NCI-H510A (cell line): ENCODE data around the gene CDK5.
A peak's percentile ranks its signal among the peaks of the same experiment; 100 is the strongest.

ENCODE experiments used
- DNase-seq: peaks from one replicate; lab custom pipeline; 2025; lab: John Stamatoyannopoulos, UW

The CDK5 gene

DNA sequence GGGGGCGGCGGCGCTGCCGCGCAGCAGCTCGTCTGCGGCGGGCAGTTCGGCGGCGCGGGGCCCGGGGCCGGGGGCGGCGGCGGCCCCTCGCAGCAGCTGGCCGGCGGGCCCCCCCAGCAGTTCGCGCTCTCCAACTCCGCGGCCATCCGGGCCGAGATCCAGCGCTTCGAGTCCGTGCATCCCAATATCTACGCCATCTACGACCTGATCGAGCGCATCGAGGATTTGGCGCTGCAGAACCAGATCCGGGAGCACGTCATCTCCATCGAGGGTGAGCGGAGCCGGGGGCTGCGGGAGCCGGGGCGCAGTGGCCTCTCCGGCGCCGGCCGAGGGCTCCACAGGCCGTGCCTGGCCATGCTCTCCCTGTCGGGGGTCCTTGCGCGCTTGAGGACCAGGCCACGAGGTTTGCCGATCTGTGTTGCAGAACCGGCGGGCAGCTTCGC lies 29.1 kb upstream of the CDK5 start:
- DNase-seq, result no peak

DNA sequence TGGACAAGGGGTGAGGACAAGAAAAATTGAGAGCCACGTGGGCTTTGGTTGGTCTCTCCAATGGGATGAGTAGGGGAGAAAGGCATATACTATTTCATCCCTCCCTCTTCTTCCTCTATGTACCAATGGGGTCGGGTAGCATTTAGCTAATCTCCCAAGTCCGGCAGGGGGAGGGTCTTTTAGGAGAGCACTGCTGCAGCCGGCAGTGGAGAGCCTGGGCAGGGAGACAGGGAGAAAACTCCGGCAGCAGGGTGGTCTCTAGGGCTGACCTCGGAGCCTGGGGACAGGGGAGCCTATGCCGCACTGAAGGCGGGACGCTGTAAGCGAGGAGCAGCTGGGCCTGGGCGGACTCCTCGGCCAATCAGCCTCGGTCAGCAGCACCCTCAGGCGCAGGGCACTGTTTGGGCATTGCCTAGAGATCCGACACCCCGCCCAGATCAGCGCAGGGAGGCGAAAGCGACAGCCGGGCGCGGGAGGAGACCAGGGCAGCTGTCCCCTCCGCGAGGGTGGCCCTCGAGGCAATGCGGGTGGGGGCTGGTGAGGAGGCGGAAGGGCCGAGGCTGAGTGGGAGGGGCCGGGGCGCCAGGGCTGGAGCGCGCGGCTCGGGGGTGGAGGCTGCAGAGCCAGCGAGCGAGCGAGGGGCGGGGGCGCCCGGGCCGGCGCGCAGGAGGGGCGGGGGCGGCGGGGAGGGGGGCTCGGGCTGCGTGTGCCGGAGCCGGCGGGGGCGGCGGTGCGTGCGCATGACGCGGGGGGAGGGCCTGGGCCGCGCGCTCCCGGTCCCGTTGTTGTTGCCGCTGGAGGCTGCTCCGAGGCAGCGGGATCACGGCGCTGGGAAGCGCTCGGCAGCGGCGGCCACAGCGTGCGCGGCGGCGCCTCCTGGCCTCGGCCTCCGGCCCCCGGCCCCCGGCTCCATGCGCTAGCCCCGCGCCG lies 28.3 kb upstream of the CDK5 start, which contains the start of gene AGAP3:
AGAP3 (plus strand) TSS at position 785 of the 930 bp plus-strand sequence. CDS start 267 bp downstream, outside the sequence.
- peak; percentile 84 for DNase-seq

DNA sequence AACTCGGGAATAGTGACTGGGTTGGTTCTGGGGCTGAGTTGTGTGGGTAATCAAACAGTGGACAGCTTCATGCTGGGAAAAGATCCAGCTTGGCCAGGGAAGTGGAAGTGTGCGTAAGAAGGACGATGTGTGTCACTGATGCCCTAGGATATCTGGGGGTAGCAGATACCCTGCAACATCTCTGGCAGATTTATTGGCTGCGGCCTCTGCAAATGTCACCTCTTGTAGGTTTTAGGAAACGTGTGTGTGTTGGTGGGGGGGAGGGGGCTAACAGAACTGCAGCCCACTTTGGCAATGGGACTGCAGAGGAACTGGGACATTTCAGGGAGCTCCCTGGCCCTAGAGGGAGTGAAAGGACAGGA lies 27.6 kb upstream of the CDK5 start:
- no peak for DNase-seq

DNA sequence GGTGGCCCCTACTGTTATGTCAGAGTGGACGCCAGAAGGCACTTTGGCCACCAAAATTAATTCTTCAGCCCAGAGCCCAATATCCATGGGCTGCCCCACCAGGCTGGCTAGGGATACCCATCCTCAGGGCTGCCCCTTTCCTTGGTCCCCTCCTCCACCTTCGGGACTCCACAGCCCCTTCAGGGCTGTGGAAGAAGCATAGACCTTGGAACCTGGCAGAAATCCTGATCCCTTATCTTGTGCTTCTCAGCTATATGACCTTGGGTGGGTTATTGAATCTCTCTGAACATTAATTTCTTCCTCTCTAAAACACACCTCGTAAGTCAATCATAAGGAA lies 26.1 kb upstream of the CDK5 start:
- no peak for DNase-seq

DNA sequence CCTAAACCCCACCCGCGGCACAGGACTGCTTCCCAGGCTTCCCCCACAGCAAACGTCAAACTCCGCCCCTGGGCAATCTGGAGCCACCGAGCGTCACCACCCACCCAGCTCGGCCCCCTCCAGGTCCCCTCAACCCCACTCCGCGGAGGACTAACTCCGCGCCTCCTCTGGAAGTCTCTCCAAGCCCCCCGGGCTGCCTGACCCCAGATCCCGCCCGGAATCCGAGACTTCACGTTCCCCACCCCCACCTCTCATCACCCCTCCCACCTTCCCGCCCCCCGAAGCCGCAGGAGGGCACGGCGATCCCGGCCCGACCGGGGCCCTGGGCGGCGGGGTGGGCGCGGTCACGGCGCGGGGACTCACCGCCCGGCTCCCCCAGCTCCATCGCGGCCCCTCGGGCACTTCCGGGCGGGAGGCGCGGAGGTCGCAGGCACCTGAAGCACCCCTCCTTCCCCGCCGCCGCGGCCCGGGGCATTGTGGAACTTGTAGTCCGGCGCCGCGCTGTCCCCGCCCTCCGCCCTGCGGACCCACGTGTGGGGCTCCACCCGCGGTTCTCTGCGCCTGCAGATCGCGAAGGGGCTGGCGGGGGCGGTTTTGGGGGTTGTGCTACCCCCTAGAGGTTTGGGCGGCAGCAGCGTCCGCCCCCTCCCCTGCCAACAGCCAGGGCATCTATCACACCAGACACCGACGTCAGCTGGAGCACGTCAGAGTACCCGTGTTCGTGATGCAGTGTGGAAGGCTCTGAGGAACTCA lies 25.6 kb upstream of the CDK5 start, which contains the start of gene TMUB1:
TMUB1 (minus strand) TSS at position 423 of the 753 bp plus-strand sequence. CDS start 930 bp downstream, outside the sequence.
- DNase-seq, result no peak

DNA sequence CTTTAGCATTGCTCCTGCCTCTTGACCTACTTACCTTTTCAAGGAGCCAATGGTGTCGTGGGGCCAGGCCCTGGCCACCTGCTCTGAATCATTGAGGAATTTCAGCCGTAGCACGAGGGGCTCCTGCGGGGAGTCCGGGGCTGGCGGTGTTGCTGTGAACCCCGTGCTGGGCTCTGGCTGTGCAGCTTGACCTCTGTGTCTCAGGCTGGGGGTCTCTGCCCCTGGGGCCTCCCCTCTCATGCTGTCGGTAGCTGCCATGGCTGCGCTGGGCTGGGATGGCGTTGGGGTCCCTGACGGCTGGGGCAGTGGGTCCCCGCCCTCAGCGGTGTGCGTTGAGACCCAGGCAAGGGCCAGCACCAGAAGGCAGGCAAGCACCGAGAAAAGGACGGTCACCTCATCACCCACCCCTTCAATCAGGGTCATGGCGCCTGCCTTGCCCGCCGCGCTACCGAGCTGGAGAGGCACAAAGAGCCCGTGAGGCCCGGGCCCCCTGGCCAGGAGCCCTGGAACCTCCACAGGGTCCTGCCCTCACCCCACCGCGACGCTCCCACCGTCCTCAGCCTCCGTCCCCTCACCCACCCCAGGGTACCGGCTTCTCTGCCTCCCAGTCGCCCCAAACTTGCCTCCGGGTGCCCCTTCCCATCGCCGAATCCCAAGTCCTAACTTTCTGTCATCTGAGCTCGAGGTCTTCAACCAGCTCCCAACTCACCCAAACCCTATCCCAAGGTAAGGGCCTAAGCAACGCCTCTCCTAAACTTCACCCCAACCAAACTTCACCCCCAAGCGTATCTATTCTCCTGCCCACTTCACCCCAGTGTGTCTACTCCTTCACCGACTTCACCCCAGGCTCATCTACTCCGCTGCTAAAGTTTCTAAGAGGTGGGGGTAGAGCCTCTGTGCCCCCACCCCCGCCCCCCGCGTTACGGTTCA lies 24.7 kb upstream of the CDK5 start:
- no peak for DNase-seq

DNA sequence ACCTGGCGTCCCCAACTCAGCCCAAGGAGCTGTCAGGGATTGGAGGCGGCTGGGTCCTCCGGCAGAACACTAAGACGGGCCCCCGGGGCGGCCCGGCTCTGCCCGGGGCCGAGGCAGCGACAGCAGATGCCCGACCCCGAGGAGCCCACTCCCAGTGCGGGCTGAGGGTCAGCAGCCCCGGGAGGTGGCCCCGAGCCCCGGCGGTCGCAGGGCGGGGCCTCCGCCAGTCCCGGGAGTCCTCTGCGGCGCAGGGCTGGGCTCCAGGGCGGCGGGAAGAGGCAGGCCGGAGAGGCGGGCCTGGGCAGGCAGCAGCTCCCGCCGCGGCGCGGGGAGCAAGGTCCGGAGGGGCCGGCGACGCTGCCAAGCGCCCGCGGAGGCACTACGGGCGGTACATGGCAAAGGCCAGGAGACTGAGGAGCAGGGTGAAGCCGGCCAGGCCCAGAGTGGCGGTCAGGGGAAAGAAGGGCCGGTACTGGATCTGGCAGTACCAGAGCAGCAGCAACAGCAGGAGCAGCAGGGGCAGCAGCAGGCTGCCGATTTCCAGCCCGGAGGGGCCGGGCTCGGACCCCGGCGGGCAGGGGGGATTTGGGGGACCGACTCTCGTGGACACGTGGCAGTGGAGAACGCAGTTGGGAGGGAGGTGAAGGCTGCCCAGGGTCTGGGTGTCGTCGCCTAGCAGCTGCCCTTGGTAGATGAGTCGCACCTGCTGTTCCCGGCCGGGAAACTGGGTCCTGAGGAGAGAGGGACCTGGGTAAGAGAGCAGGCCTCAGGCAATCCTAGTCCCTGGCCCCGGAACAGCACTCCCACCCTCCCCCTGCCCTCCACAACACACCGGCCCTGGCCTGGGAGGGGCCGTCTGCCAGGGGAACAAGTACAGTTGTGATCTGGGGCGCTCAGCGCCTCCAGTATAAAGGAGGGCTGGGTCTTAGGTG lies 23.7 kb upstream of the CDK5 start:
- DNase-seq, result no peak

DNA sequence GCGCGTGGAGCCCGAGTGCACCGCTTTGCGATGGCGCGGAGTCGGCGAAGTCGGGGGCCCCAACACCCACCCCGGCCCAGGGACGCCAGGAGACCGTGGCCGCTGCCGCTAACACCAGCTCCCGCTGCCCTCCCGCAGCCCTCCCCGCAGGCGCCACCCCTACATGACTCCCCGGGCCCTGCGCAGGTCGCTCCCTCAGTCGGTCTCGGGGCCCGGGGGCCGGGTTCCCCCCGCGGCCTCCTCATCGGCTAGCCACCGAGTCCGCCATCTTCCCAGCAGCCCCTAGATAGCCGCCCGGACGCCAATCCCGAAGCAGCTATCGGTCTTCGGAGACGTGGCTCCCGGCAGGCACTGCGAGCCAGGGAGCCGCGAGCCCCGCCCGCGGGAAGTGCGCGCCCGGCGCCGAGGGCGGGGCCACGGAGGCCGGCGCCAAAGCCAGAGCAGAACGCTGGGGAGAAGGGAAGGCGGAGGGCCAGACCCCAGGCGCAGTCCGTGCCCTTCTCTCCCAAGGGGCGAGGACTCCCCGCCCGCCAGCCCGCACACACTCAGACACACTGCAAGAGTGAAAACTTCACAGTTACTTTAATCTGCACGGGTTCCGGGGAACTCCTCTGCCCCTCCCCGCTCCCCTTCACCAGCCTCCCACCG lies 22.9 kb upstream of the CDK5 start, which contains the start of gene FASTK:
FASTK (minus strand) TSS at position 288 of the 648 bp plus-strand sequence; CDS start at position 245, 43 bp downstream.
- peak; percentile 67 for DNase-seq

DNA sequence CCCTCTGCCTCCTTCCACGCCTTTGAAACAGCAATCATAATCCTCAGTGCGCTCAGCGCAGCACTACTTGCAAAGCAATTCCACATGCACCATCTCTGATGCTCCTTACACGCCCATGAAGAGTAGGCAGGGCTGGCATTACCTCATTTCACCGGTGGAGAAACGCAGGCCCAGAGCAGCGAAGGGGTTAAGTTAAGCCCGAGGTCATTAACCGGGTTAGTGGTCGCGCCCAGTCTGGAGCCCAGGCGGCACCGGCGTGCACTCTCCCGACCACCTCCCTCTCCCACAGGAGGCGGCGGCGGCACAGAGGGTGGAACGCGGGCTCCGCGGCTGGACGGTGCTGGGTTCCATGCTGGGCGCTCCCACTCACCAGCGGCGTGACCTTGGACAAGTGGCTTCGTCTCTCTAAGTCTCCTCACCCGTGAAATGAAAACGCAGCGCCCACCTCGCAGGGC lies 22.4 kb upstream of the CDK5 start:
- no peak for DNase-seq

DNA sequence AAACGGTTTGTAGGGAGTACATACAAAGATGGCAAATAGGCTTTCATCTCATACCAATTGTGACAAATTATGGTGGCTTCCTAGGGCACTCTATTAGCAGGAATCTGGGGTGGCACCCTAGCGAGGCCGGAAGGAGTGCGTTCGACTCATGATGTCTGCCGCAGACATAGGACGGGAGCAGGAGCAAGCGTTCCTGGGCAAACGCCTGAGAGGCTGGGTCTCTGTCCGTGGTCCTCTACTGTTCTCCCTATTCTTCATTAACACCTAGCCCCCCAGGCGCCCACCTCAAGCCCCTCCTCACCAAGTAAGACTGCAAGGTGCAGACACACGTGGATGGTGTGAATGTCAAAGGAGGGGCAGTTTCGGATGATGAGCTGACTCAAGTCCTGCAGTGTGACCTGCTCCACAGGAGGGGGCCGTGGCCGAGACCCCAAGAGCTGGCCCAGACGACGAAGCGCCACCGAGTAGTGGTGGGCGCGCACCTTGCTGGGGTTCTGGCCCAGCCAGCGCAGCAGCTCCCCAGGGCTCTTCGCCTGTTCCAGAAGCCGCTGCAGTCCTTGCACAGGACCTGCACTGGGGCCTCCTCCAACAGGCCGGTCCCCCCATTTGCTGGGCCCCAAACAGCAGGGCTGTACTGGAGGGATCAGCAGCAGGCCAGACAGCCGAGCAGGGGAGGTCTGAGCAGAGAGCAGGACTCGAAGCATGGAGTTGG lies 21.7 kb upstream of the CDK5 start:
- DNase-seq, result no peak

DNA sequence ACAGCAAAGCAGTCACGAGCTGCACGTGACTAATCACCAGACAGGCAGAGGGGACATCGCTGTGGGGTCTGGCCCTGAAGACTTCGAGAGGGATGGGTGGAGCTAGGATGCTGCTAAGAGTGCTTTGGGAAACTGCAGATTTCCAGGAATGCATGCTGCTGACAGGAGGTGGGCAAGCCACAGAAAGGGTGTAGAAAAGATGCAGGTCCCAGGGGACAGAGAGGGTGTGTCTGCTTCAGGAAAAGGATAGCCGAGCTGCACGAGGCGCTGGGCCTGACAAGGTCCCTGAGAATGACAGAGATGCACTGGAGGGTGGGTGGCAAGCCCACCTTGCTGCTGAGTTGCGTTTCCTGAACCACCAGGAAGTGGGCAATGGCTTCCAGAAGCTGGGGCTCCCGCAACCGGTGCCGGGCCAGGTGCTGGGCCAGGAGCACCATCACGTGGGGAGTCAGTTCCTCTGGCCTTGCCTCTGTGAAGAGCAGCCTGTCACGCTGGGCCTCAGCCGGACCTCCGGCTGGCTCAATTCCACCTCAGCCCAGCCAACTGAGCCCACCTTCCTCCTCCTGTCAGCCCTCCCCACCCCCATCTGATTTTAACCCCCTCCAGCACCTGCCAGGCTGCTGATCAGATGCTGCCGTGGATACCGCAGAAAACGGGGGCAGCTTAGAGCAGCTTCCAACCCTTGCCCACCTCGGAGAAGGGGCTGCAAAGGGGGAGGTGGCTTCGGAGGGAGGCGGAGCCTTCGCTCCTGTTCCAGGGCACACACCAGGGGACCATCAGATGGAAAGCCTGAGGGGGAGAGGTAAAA lies 20.7 kb upstream of the CDK5 start:
- no peak for DNase-seq

DNA sequence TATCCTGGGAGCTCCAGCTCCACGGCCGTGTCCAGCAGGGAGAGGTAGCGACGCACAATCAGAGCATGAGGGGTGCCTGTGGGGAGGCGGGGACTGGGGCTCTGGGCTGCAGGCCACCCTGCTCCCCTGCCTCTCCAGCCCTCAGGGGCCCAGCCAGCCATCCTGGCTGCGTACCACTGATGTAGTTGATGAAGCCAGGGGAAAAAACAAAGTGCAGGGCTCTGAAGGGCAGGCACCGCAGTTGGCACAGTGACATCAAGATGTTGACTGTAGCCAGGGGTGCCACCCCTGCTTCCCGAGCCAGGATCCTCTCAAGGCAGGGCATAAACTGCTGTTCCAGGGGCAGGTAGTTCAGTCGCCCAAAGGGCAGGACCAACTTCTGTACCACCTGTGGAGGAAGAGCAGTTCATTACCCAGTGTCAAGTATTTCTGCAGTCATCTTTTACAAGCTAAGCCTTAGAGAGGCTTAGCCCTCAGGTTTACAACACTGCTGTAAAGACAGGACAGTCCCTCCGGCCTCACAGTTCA lies 20.1 kb upstream of the CDK5 start:
- no peak for DNase-seq

DNA sequence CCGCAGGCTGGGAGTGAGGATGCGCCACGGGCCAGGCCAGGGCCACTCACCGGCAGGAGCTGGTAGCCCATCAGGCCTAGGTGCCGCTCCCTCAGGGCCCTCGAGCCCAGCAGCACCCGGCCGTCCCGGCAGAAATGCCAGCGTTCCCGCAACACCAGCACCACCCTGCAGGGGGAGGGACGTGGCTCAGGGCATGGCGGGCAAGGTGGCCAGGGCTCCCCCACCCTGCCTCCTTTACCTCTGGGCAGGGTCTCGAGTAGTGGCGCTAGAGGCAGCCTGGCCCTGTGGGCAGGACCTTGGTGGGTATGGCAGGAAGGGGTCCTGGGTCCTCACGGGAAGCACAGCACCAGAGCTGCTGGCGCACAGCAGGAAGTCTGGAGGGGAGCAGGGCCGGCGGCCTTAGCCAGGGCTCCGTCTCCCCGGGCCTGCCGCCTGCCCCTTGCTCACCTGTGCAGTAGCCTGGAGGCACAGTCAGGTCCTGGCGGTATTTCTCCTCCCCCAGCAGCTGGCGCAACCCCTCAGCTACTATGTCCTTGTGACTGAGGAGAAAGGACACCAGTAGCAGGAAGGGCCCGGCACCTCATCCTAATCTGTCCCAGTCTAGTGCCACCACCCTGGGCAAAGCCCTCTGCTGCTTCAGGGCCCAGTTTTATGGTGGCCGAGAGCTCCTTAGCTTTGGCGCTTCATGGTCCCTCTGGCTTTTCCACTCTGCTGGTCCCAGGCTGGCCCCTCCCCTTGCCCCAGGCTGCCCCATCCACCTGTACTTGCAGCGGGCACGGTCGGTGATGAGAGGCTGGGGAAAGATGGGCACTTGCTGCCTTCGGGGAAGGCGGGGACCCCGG lies 19.4 kb upstream of the CDK5 start:
- no peak for DNase-seq

DNA sequence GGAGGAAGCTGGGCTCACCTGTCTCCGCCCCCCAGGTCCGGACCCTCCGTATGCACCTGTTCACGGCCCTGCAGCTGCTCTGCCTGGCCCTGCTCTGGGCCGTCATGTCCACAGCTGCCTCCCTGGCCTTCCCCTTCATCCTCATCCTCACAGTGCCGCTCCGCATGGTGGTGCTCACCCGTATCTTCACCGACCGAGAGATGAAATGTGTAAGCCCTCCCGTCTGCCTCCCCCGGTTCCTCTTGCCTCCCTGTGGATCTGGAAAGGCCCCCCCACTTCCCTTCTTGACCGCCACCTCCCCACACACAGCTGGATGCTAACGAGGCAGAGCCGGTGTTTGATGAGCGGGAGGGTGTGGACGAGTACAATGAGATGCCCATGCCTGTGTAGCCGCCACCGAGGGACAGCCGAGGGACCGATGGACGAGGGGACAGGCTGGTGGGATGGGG lies 18.3 kb upstream of the CDK5 start:
- no peak for DNase-seq

DNA sequence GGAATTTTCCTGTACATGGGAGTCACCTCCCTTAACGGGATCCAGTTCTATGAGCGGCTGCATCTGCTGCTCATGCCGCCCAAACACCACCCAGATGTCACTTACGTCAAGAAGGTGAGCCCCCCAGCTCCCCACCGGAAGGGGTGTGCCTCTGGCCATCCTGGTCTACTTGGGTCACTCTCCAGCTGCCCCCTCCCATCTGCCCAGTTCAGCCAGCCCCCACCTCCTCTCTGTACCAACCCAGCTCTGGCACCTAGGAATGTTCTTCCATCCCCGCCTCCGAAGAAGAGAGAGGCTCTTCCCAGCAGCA lies 17.9 kb upstream of the CDK5 start:
- no peak for DNase-seq

DNA sequence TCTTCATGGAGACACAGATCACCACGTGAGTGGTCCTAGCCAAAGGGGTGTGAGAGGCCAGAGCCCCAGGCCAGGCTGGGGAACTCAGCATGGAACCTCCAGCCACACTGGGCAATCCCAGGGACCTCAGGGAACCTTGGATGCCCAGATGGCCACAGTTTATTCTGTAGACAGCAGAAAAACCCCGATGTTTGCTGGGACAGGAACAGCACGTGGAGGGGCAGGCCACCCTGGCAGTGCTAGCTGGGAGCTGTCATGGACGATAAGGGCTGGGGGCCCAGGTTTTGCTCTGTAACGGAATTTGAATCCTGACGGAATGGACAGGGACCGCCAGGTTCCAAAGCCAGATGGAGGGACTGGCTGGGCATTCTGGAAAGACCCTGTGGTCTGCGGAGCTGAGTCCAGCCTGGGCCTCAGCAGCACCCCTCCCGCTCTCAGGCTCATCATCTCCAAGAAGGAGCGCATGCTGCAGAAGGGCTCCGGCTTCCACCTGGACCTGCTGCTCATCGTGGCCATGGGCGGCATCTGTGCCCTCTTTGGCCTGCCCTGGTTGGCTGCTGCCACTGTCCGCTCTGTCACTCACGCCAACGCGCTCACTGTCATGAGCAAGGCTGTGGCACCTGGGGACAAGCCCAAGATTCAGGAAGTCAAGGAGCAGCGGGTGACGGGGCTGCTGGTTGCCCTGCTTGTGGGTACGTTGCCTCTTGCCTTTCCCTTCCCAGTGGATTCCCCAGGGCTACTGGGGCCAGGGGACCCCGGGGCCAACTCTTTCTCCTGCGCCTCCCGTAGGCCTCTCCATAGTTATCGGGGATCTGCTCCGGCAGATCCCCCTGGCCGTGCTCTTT lies 17.3 kb upstream of the CDK5 start:
- DNase-seq, result no peak

DNA sequence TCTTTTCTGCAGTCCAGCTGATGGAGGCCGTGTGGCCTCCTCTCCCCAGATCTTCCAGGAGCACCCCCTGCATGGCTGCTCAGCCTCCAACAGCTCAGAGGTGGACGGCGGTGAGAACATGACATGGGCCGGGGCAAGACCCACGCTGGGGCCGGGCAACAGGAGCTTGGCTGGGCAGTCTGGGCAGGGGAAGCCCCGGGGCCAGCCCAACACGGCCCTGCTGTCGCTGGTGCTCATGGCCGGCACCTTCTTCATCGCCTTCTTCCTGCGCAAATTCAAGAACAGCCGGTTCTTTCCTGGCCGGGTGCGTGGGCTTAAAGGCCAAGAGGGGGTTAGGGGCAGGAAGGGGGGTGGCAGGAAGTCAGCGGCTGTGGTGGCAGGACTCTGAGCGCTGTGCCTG lies 16.3 kb upstream of the CDK5 start:
- no peak for DNase-seq
